ENCODE measurements around the gene SMTN. TPM values are rescaled to one million over a fixed set of nuclear protein-coding genes. Genes with fewer than 3 reads are reported as not detected.

The SMTN gene
- total RNA-seq, 1 experiment from 2014 or later = 68.8 TPM

GRCh38 chr22:31038686-31039085 lies 42.4 kb upstream of the SMTN start:
- ChIA-PET POLR2A (ENCODE audit: unreplicated experiment) (no interaction called here), CTCF (no interaction called here)
- BruUV-seq (replicated peaks) = no TSS peak
- Histone ChIP-seq H3K4me1 (replicated peaks; ENCODE audit: insufficient read depth) (no peaks in the 10 kb centered on the region), H3K4me2 (no peak overlapping the region), H3K27me3 (ENCODE audit: insufficient read depth, low read depth) (no peaks in the 10 kb centered on the region), H3K4me3 (no peak overlapping the region), H4K20me1 (ENCODE audit: insufficient read depth) (no peaks in the 10 kb centered on the region), H3K79me2 (ENCODE audit: low read depth) (no peaks in the 10 kb centered on the region), H3K36me3 (ENCODE audit: low read depth) (no peaks in the 10 kb centered on the region), H3F3A (ENCODE audit: insufficient read depth, low read depth) (no peaks in the 10 kb centered on the region; the same call in 1 of the 2 replicates), H3K27ac (no peak overlapping the region), H2AFZ (no peak overlapping the region), H3K9me3 (ENCODE audit: insufficient read depth, low read depth) (no peaks in the 10 kb centered on the region), H3K9me2 (ENCODE audit: insufficient read depth) (no peaks in the 10 kb centered on the region)
- intact Hi-C loops (cut with micrococcal nuclease; ENCODE audit: unreplicated experiment) = no loop called here
- TF ChIP-seq CTCF (conservative IDR thresholded peaks at IDR 0.05) = no peak
- TF ChIP-seq EZH2 (IDR thresholded peaks at IDR 0.05; ENCODE audit: low read depth) = no peak
- DNase-seq = no peak

GRCh38 chr22:31039393-31039792 lies 41.7 kb upstream of the SMTN start:
- Histone ChIP-seq H3K27ac (no peak overlapping the region), H3F3A (ENCODE audit: insufficient read depth, low read depth) (no peaks in the 10 kb centered on the region; the same call in 1 of the 2 replicates), H2AFZ (no peak overlapping the region), H3K4me3 (no peak overlapping the region), H4K20me1 (ENCODE audit: insufficient read depth) (no peaks in the 10 kb centered on the region), H3K79me2 (ENCODE audit: low read depth) (no peaks in the 10 kb centered on the region), H3K27me3 (ENCODE audit: insufficient read depth, low read depth) (no peaks in the 10 kb centered on the region), H3K4me1 (replicated peaks; ENCODE audit: insufficient read depth) (no peaks in the 10 kb centered on the region), H3K4me2 (no peak overlapping the region), H3K9me2 (ENCODE audit: insufficient read depth) (no peaks in the 10 kb centered on the region), H3K36me3 (ENCODE audit: low read depth) (no peaks in the 10 kb centered on the region), H3K9me3 (ENCODE audit: insufficient read depth, low read depth) (no peaks in the 10 kb centered on the region)
- BruUV-seq (replicated peaks) = no TSS peak
- ChIA-PET CTCF (no interaction called here), POLR2A (ENCODE audit: unreplicated experiment) (no interaction called here)
- no peak for DNase-seq
- intact Hi-C loops (cut with micrococcal nuclease; ENCODE audit: unreplicated experiment) = no loop called here
- TF ChIP-seq CTCF (conservative IDR thresholded peaks at IDR 0.05) = no peak
- no peak for TF ChIP-seq EZH2 (IDR thresholded peaks at IDR 0.05; ENCODE audit: low read depth)

- ChIA-PET CTCF (no interaction called here), POLR2A (ENCODE audit: unreplicated experiment) (no interaction called here)
- intact Hi-C loops (cut with micrococcal nuclease; ENCODE audit: unreplicated experiment) = no loop called here
- no peak overlapping the region for H2AFZ ChIP-seq
- H3K36me3 ChIP-seq (ENCODE audit: low read depth) = no peaks in the 10 kb centered on the region
- no peaks in the 10 kb centered on the region for H3K9me2 ChIP-seq (ENCODE audit: insufficient read depth)
- no peaks in the 10 kb centered on the region for H3K79me2 ChIP-seq (ENCODE audit: low read depth)
- H3K27ac ChIP-seq = no peak overlapping the region
- H3K9me3 ChIP-seq (ENCODE audit: insufficient read depth, low read depth) = no peaks in the 10 kb centered on the region
- BruUV-seq (replicated peaks) = no TSS peak
- no peaks in the 10 kb centered on the region for H3K4me1 ChIP-seq (replicated peaks; ENCODE audit: insufficient read depth)
- no peaks in the 10 kb centered on the region; the same call in 1 of the 2 replicates for H3F3A ChIP-seq (ENCODE audit: insufficient read depth, low read depth)
- TF ChIP-seq CTCF (conservative IDR thresholded peaks at IDR 0.05) (no peak), EZH2 (IDR thresholded peaks at IDR 0.05; ENCODE audit: low read depth) (no peak)
- H4K20me1 ChIP-seq (ENCODE audit: insufficient read depth) = no peaks in the 10 kb centered on the region
- no peak overlapping the region for H3K4me2 ChIP-seq
- DNase-seq = no peak
- 0 out of 2 replicates have a peak, but pooled peaks cover 1% of the 10 kb centered on the region for H3K27me3 ChIP-seq (ENCODE audit: insufficient read depth, low read depth)
- H3K4me3 ChIP-seq = no peak overlapping the region
Observed at GRCh38 chr22:31040542-31041398, 40.3 kb upstream of the SMTN start.
